ENCODE data around the gene IL36RN.

Gene IL36RN

GRCh38 chr2:113015655-113016054 is 43.3 kb upstream of the IL36RN start:
- Histone ChIP-seq H3K36me3 (ENCODE audit: insufficient read depth, low read length) (no peaks in the 10 kb centered on the region), H3K4me3 (no peak overlapping the region), H3K9me3 (ENCODE audit: low read depth, low read length) (no peaks in the 10 kb centered on the region), H3K9ac (ENCODE audit: insufficient read length) (no peak overlapping the region), H3K27ac (no peak overlapping the region)
- TF ChIP-seq POLR2AphosphoS5 (IDR thresholded peaks at IDR 0.05; ENCODE audit: borderline replicate concordance, low read depth, low read length) (no peak), EZH2 (IDR thresholded peaks at IDR 0.05) (no peak), FOXP2 (optimal IDR thresholded peaks at IDR 0.05; ENCODE audit: control extremely low read depth, extremely low read length, insufficient read depth) (no peak)
- DNase-seq (ENCODE audit: low read depth, low spot score) = no peak

- H3K9ac ChIP-seq (ENCODE audit: insufficient read length) = no peak overlapping the region
- no peak for DNase-seq (ENCODE audit: low read depth, low spot score)
- no peaks in the 10 kb centered on the region for H3K9me3 ChIP-seq (ENCODE audit: low read depth, low read length)
- H3K4me3 ChIP-seq = no peak overlapping the region
- no peak overlapping the region for H3K27ac ChIP-seq
- H3K36me3 ChIP-seq (ENCODE audit: insufficient read depth, low read length) = no peaks in the 10 kb centered on the region
- no peak for TF ChIP-seq POLR2AphosphoS5 (IDR thresholded peaks at IDR 0.05; ENCODE audit: borderline replicate concordance, low read depth, low read length)
- no peak for TF ChIP-seq FOXP2 (optimal IDR thresholded peaks at IDR 0.05; ENCODE audit: control extremely low read depth, extremely low read length, insufficient read depth)
- TF ChIP-seq EZH2 (IDR thresholded peaks at IDR 0.05) = no peak
Observed at GRCh38 chr2:113018509-113018908, 40.5 kb upstream of the IL36RN start.

- no peak for DNase-seq (ENCODE audit: low read depth, low spot score)
- TF ChIP-seq FOXP2 (optimal IDR thresholded peaks at IDR 0.05; ENCODE audit: control extremely low read depth, extremely low read length, insufficient read depth) = no peak
- no peak for TF ChIP-seq EZH2 (IDR thresholded peaks at IDR 0.05)
- no peak for TF ChIP-seq POLR2AphosphoS5 (IDR thresholded peaks at IDR 0.05; ENCODE audit: borderline replicate concordance, low read depth, low read length)
Observed at GRCh38 chr2:113021312-113021711, 37.7 kb upstream of the IL36RN start.

GRCh38 chr2:113024764-113025163 is 34.2 kb upstream of the IL36RN start:
- H3K9me3 ChIP-seq (ENCODE audit: low read depth, low read length) = no peaks in the 10 kb centered on the region
- TF ChIP-seq POLR2AphosphoS5 (IDR thresholded peaks at IDR 0.05; ENCODE audit: borderline replicate concordance, low read depth, low read length) (no peak), EZH2 (IDR thresholded peaks at IDR 0.05) (no peak), FOXP2 (optimal IDR thresholded peaks at IDR 0.05; ENCODE audit: control extremely low read depth, extremely low read length, insufficient read depth) (no peak)
- H3K4me3 ChIP-seq = no peak overlapping the region
- H3K36me3 ChIP-seq (ENCODE audit: insufficient read depth, low read length) = no peaks in the 10 kb centered on the region
- no peak overlapping the region for H3K27ac ChIP-seq
- DNase-seq (ENCODE audit: low read depth, low spot score) = no peak
- no peak overlapping the region for H3K9ac ChIP-seq (ENCODE audit: insufficient read length)

More at GRCh38 chr2:113021312-113021711, 37.7 kb upstream of the IL36RN start:
- Histone ChIP-seq H3K9me3 (ENCODE audit: low read depth, low read length) (no peaks in the 10 kb centered on the region), H3K4me3 (no peak overlapping the region), H3K9ac (ENCODE audit: insufficient read length) (no peak overlapping the region), H3K36me3 (ENCODE audit: insufficient read depth, low read length) (no peaks in the 10 kb centered on the region), H3K27ac (no peak overlapping the region)

GRCh38 chr2:113025737-113026136 is 33.3 kb upstream of the IL36RN start:
- no peak overlapping the region for H3K9ac ChIP-seq (ENCODE audit: insufficient read length)
- no peak for DNase-seq (ENCODE audit: low read depth, low spot score)
- no peaks in the 10 kb centered on the region for H3K9me3 ChIP-seq (ENCODE audit: low read depth, low read length)
- no peak overlapping the region for H3K27ac ChIP-seq
- no peaks in the 10 kb centered on the region for H3K36me3 ChIP-seq (ENCODE audit: insufficient read depth, low read length)
- H3K4me3 ChIP-seq = no peak overlapping the region
- TF ChIP-seq FOXP2 (optimal IDR thresholded peaks at IDR 0.05; ENCODE audit: control extremely low read depth, extremely low read length, insufficient read depth) (no peak), POLR2AphosphoS5 (IDR thresholded peaks at IDR 0.05; ENCODE audit: borderline replicate concordance, low read depth, low read length) (no peak)

- H3K9ac ChIP-seq (ENCODE audit: insufficient read length) = no peak overlapping the region
- TF ChIP-seq EZH2 (IDR thresholded peaks at IDR 0.05) (no peak), POLR2AphosphoS5 (IDR thresholded peaks at IDR 0.05; ENCODE audit: borderline replicate concordance, low read depth, low read length) (no peak), FOXP2 (optimal IDR thresholded peaks at IDR 0.05; ENCODE audit: control extremely low read depth, extremely low read length, insufficient read depth) (no peak)
Observed at GRCh38 chr2:113027691-113028090, 31.3 kb upstream of the IL36RN start.

GRCh38 chr2:113028112-113028511 is 30.9 kb upstream of the IL36RN start:
- no peak for DNase-seq (ENCODE audit: low read depth, low spot score)
- no peak overlapping the region for H3K9ac ChIP-seq (ENCODE audit: insufficient read length)
- H3K36me3 ChIP-seq (ENCODE audit: insufficient read depth, low read length) = no peaks in the 10 kb centered on the region
- H3K4me3 ChIP-seq = no peak overlapping the region
- no peaks in the 10 kb centered on the region for H3K9me3 ChIP-seq (ENCODE audit: low read depth, low read length)
- H3K27ac ChIP-seq = no peak overlapping the region
- TF ChIP-seq FOXP2 (optimal IDR thresholded peaks at IDR 0.05; ENCODE audit: control extremely low read depth, extremely low read length, insufficient read depth) (no peak), EZH2 (IDR thresholded peaks at IDR 0.05) (no peak), POLR2AphosphoS5 (IDR thresholded peaks at IDR 0.05; ENCODE audit: borderline replicate concordance, low read depth, low read length) (no peak)

More at GRCh38 chr2:113027691-113028090, 31.3 kb upstream of the IL36RN start:
- Histone ChIP-seq H3K9me3 (ENCODE audit: low read depth, low read length) (no peaks in the 10 kb centered on the region), H3K27ac (no peak overlapping the region), H3K36me3 (ENCODE audit: insufficient read depth, low read length) (no peaks in the 10 kb centered on the region), H3K4me3 (no peak overlapping the region)
- no peak for DNase-seq (ENCODE audit: low read depth, low spot score)

- H3K4me3 ChIP-seq = no peak overlapping the region
- TF ChIP-seq FOXP2 (optimal IDR thresholded peaks at IDR 0.05; ENCODE audit: control extremely low read depth, extremely low read length, insufficient read depth) (no peak), EZH2 (IDR thresholded peaks at IDR 0.05) (no peak), POLR2AphosphoS5 (IDR thresholded peaks at IDR 0.05; ENCODE audit: borderline replicate concordance, low read depth, low read length) (no peak)
- DNase-seq (ENCODE audit: low read depth, low spot score) = no peak
- no peak overlapping the region for H3K27ac ChIP-seq
- H3K9me3 ChIP-seq (ENCODE audit: low read depth, low read length) = no peaks in the 10 kb centered on the region
- H3K36me3 ChIP-seq (ENCODE audit: insufficient read depth, low read length) = no peaks in the 10 kb centered on the region
- no peak overlapping the region for H3K9ac ChIP-seq (ENCODE audit: insufficient read length)
Observed at GRCh38 chr2:113032737-113033136, 26.3 kb upstream of the IL36RN start.

GRCh38 chr2:113034016-113034415 is 25.0 kb upstream of the IL36RN start:
- Histone ChIP-seq H3K9ac (ENCODE audit: insufficient read length) (no peak overlapping the region), H3K36me3 (ENCODE audit: insufficient read depth, low read length) (no peaks in the 10 kb centered on the region), H3K27ac (no peak overlapping the region), H3K4me3 (no peak overlapping the region), H3K9me3 (ENCODE audit: low read depth, low read length) (no peaks in the 10 kb centered on the region)
- no peak for DNase-seq (ENCODE audit: low read depth, low spot score)
- TF ChIP-seq FOXP2 (optimal IDR thresholded peaks at IDR 0.05; ENCODE audit: control extremely low read depth, extremely low read length, insufficient read depth) = no peak
- no peak for TF ChIP-seq POLR2AphosphoS5 (IDR thresholded peaks at IDR 0.05; ENCODE audit: borderline replicate concordance, low read depth, low read length)
- TF ChIP-seq EZH2 (IDR thresholded peaks at IDR 0.05) = no peak

All from SK-N-MC (cell line).